ENCODE results near the gene SMG1. TPM values are rescaled to one million over a fixed set of nuclear protein-coding genes. Genes with fewer than 3 reads are reported as not detected.
A peak's percentile ranks its signal among the peaks of the same experiment; 100 is the strongest.
"Not testable (repeated sequence)": the region's sequence is repeated elsewhere in the genome, so short reads cannot be mapped to it uniquely, and the experiment has no call there.

The SMG1 gene
- total RNA-seq, 2 experiments from 2014 or later, result 120 to 127 TPM

DNA sequence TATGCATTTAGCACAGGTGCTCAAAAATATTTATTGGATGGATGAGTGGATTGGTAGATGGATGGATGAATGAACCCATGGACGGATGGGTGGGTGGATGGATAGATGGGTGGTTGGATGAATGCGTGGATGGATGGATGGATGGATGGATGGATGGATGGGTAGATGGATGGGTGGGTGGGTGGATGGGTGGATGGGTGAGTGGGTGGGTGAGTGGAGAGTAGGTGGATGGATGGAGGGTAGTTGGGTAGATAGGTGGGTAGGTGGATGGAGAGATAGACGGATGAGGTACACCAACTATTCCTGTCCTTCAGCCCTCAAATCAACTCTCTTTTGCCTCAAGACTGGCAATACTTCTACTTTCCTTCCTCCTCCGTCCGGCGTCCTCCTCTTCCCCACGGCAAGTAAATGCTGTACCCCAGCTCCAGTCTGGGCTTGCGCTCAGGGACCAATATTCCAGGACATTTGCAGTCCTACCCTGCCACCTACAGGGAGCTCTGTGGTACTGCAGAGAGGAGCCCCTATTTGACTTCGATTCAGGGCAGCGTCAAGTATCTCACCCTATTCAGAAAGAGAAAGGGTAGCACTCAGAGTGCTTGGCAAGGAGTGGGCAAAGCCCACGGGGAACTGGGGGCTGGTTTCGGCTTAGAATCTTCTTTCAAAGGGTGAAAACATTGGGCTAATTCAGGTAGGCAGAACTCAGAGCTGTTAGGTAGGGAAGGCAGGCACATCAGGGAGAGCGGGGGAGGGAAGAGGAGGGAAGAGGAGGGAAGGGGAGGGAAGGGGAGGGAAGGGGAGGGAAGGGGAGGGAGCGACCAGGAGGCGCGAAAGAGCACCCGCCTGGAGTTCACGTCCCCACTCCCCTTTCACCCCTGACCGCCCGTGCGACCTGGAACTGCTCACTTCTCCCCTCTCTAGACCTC lies 166.3 kb downstream of the SMG1 start:
- ATAC-seq (ENCODE audit: poor library complexity) (peak; percentile 95), DNase-seq (peak; percentile 10 to 73 (median 34))
- H3K27ac ChIP-seq (ENCODE audit: low read depth in 1 of 2, low read length in 2 of 2); H3K9me3 ChIP-seq (ENCODE audit: control insufficient read depth in 1 of 2, insufficient read depth in 1 of 2, low read length in 2 of 2); H3K9me3 Mint-ChIP-seq; H3K36me3 ChIP-seq (ENCODE audit: insufficient read depth, low read length); H3K27me3 Mint-ChIP-seq; H3K4me3 Mint-ChIP-seq; H3K4me3 ChIP-seq (ENCODE audit: low read length); H3K36me3 Mint-ChIP-seq (ENCODE audit: low read depth); H3K27ac Mint-ChIP-seq; POLR2A ChIA-PET; H3K27me3 ChIP-seq (ENCODE audit: control insufficient read depth in 1 of 2, insufficient read depth in 2 of 2, low read length in 2 of 2): not testable (repeated sequence)
- H3K4me1 Mint-ChIP-seq (ENCODE audit: low read depth), result peaks cover 16% of the 10 kb centered on the region
- H3K4me1 ChIP-seq (ENCODE audit: insufficient read depth, low read length), result peaks cover 19% of the 10 kb centered on the region
- TF ChIP-seq, protein P1, sequence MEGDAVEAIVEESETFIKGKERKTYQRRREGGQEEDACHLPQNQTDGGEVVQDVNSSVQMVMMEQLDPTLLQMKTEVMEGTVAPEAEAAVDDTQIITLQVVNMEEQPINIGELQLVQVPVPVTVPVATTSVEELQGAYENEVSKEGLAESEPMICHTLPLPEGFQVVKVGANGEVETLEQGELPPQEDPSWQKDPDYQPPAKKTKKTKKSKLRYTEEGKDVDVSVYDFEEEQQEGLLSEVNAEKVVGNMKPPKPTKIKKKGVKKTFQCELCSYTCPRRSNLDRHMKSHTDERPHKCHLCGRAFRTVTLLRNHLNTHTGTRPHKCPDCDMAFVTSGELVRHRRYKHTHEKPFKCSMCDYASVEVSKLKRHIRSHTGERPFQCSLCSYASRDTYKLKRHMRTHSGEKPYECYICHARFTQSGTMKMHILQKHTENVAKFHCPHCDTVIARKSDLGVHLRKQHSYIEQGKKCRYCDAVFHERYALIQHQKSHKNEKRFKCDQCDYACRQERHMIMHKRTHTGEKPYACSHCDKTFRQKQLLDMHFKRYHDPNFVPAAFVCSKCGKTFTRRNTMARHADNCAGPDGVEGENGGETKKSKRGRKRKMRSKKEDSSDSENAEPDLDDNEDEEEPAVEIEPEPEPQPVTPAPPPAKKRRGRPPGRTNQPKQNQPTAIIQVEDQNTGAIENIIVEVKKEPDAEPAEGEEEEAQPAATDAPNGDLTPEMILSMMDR (IDR thresholded peaks at IDR 0.05), result peak; percentile 65
- intact Hi-C loops (cut with DNase I, micrococcal nuclease), result loop anchor here in 1 of 2 experiments (5.0 to 10.0 kb wide), 2 partner anchors 835 to 1283 kb away; no protein-coding TSS in a partner anchor
- CTCF ChIA-PET, result interaction anchor here (0.6 kb wide), 1 partner anchor 838 kb away, joined by 3 read pairs; no protein-coding TSS in a partner anchor

DNA sequence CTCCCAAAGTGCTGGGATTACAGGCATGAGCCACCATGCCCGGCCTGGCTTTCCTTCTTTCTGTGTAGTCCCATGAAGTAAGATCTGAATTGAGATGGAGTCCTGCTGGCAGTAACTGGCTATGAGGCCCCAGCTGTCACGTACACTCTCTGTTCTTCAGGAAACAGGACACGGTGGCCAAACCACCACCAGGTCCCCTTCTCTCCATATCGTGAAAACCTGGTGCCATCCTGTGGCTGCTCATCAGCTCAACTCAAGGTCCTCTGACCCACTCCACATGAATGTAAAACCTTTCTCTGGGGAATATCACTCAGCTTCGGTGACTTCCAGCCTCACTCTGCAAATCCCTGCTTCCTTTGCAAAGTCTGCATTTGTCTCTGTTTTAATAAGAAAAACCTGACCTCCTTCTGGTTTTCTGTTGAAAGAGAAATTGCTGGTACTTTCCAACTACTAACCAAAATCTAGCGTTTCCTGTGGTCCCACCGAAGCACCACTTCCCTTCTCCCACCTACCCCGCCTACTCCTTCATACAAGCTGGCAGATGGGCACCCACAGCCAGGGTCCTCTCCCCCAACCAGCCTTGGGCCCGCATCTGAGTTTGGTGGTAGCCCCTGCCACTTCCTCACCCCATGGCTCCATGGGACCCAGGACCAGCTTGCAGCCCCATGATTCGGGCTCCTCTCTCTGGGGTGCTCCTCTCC lies 168.1 kb downstream of the SMG1 start:
- H3K9me3 ChIP-seq (ENCODE audit: control insufficient read depth in 1 of 2, insufficient read depth in 1 of 2, low read length in 2 of 2); H3K27me3 Mint-ChIP-seq; POLR2A ChIA-PET; H3K4me3 Mint-ChIP-seq; DNase-seq; H3K36me3 Mint-ChIP-seq (ENCODE audit: low read depth); ATAC-seq (ENCODE audit: poor library complexity); H3K9me3 Mint-ChIP-seq; H3K27ac ChIP-seq (ENCODE audit: low read depth in 1 of 2, low read length in 2 of 2); H3K27me3 ChIP-seq (ENCODE audit: control insufficient read depth in 1 of 2, insufficient read depth in 2 of 2, low read length in 2 of 2); CTCF ChIA-PET; H3K36me3 ChIP-seq (ENCODE audit: insufficient read depth, low read length); H3K27ac Mint-ChIP-seq; H3K4me3 ChIP-seq (ENCODE audit: low read length): not testable (repeated sequence)
- H3K4me1 ChIP-seq (ENCODE audit: insufficient read depth, low read length), result peaks cover 19% of the 10 kb centered on the region
- peaks cover 16% of the 10 kb centered on the region for H3K4me1 Mint-ChIP-seq (ENCODE audit: low read depth)
- intact Hi-C loops (cut with DNase I, micrococcal nuclease), result loop anchor here in 1 of 2 experiments (5.0 to 10.0 kb wide), 2 partner anchors 833 to 1281 kb away; no protein-coding TSS in a partner anchor

DNA sequence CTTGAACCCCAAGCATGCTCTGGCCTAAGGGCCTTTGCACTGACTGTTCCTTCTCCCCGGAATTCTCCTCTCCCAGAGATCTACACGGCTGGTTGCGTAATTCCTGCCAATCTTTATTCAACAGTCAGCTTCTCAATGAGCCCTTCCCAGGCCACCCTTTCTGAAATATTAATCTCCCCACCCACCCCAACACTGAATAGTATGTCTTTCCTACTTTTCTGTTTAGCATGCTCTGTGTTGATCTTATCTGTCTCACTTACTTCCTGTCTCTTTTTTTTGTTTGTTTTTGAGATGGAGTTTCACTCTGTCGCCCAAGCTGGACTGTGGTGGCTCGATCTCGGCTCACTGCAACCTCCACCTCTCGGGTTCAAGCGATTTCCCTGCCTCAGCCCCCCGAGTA lies 169.6 kb downstream of the SMG1 start:
- CTCF ChIA-PET, result not testable (repeated sequence)

More for the DNA sequence above, 169.6 kb downstream of the SMG1 start:
- H3K4me3 ChIP-seq (ENCODE audit: low read length); H3K36me3 ChIP-seq (ENCODE audit: insufficient read depth, low read length); H3K9me3 Mint-ChIP-seq; H3K9me3 ChIP-seq (ENCODE audit: control insufficient read depth in 1 of 2, insufficient read depth in 1 of 2, low read length in 2 of 2); ATAC-seq (ENCODE audit: poor library complexity); H3K27ac ChIP-seq (ENCODE audit: low read depth in 1 of 2, low read length in 2 of 2); H3K27me3 ChIP-seq (ENCODE audit: control insufficient read depth in 1 of 2, insufficient read depth in 2 of 2, low read length in 2 of 2); H3K4me3 Mint-ChIP-seq; H3K27me3 Mint-ChIP-seq; H3K36me3 Mint-ChIP-seq (ENCODE audit: low read depth); POLR2A ChIA-PET: not testable (repeated sequence)
- H3K4me1 Mint-ChIP-seq (ENCODE audit: low read depth), result peaks cover 16% of the 10 kb centered on the region
- peak in 1 of 14 experiments; percentile 18 for DNase-seq
- peaks cover 19% of the 10 kb centered on the region for H3K4me1 ChIP-seq (ENCODE audit: insufficient read depth, low read length)
- intact Hi-C loops (cut with DNase I, micrococcal nuclease), result loop anchor here in 1 of 2 experiments (5.0 to 10.0 kb wide), 2 partner anchors 832 to 1279 kb away; no protein-coding TSS in a partner anchor
- H3K27ac Mint-ChIP-seq, result peak overlapping the region; percentile 50

Other genes starting within 250 kb of the SMG1 start
- gene RPS15A, start 136.1 kb downstream of the SMG1 start, total RNA-seq, result 1,000 to 10,000 TPM; 3,821 to 3,943 TPM
- 100 to 1,000 TPM; 109 to 111 TPM for gene ARL6IP1, start 124.9 kb downstream of the SMG1 start, total RNA-seq
- not detected for gene TMC7, start 57.5 kb upstream of the SMG1 start, total RNA-seq
- gene COQ7, start 141.2 kb upstream of the SMG1 start, total RNA-seq, result 1 to 10 TPM; 7.9 to 9.1 TPM
- under 1 TPM; 0.31 to 0.36 TPM for gene ITPRIPL2, start 187.6 kb upstream of the SMG1 start, total RNA-seq
- gene SYT17, start 241.8 kb upstream of the SMG1 start, total RNA-seq, result not detected